Adrenal gland (tissue), 5 donors: Measurements from ENCODE around the gene WWOX.

ENCODE experiments used
- POLR2A ChIP-seq, 2 donors: fragments of 450-650 bp; IDR thresholded peaks; one replicate each; pipeline ENCODE4 v1.6.1; 2017; ENCODE audit warnings: antibody characterized with exemption in 2 of 2, mild to moderate bottlenecking in 2 of 2, moderate library complexity in 1 of 2
- TF ChIP-seq, protein P1 (sequence below), 6 experiments: fragments of 450-650 bp in 4 of 6; fragments of 200-600 bp in 2 of 6; sonication (generic) in 1 of 6; IDR thresholded peaks; 1 replicate in 5 of 6; 2 replicates in 1 of 6; pipeline versions ENCODE4 v1.5.1 to v1.8.0; 2016 to 2021; ENCODE audit warnings: antibody characterized with exemption in 6 of 6, mild to moderate bottlenecking in 2 of 6, moderate library complexity in 1 of 6
- donor health status: DM: no; HTN: no; CAD: no.

DNA sequence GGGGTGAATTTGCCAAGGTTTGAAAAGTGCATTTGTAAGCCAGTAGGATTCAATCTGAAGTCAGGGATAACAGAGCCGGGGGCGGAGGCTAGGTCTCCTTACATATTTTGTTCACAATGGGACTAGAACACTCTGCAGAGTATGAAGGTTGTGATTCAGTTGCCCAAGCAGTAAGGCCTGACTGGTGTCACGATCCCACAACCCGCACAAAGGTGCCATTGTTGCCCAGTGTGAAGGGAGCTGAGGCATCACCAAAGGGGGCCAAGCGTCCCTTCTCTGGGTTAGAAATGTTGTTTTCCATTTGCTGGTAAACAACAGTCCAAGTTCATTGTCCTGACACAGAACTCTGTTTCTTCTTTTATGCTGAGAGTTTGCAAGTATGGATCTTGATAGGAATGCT is 1029.3 kb downstream of the WWOX start:
- TF ChIP-seq, protein P1, sequence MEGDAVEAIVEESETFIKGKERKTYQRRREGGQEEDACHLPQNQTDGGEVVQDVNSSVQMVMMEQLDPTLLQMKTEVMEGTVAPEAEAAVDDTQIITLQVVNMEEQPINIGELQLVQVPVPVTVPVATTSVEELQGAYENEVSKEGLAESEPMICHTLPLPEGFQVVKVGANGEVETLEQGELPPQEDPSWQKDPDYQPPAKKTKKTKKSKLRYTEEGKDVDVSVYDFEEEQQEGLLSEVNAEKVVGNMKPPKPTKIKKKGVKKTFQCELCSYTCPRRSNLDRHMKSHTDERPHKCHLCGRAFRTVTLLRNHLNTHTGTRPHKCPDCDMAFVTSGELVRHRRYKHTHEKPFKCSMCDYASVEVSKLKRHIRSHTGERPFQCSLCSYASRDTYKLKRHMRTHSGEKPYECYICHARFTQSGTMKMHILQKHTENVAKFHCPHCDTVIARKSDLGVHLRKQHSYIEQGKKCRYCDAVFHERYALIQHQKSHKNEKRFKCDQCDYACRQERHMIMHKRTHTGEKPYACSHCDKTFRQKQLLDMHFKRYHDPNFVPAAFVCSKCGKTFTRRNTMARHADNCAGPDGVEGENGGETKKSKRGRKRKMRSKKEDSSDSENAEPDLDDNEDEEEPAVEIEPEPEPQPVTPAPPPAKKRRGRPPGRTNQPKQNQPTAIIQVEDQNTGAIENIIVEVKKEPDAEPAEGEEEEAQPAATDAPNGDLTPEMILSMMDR (IDR thresholded peaks at IDR 0.05) = no peak
- TF ChIP-seq POLR2A (IDR thresholded peaks at IDR 0.05) = no peak
